Prostate gland (tissue), 2 donors: ENCODE measurements around the gene DYSF.

Experiments used
- POLR2A ChIP-seq: fragments of 450-650 bp; IDR thresholded peaks from one replicate; pipeline ENCODE4 v1.6.1; 2016; ENCODE audit warnings: antibody characterized with exemption, mild to moderate bottlenecking
- TF ChIP-seq, protein P1 (sequence below), 4 experiments: fragments of 200-600 bp in 2 of 4; fragments of 450-650 bp in 2 of 4; sonication (generic) in 2 of 4; IDR thresholded peaks; 1 replicate in 3 of 4; 2 replicates in 1 of 4; pipeline ENCODE4 v1.5.1; 2016 to 2019; ENCODE audit warnings: antibody characterized with exemption in 4 of 4, mild to moderate bottlenecking in 2 of 4, moderate library complexity in 2 of 4

DNA sequence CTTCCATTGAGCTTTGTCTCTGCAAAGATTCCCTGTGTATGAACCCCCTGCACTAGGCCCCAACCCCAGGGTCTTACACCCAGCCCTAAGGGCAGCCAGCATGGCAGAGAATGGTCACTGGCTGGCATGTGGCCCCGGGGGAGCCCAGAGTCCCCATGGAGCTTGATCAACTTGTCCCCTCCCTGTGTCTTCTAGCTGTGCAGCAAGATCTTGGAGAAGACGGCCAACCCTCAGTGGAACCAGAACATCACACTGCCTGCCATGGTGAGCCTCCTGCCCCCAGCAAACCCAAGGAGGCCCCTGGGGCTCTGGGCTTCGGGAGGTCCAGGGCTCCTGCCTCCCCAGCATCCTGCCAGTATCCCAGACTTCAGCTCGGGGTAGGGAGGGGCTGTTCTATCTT lies 81.5 kb downstream of the DYSF start:
- TF ChIP-seq, protein P1, sequence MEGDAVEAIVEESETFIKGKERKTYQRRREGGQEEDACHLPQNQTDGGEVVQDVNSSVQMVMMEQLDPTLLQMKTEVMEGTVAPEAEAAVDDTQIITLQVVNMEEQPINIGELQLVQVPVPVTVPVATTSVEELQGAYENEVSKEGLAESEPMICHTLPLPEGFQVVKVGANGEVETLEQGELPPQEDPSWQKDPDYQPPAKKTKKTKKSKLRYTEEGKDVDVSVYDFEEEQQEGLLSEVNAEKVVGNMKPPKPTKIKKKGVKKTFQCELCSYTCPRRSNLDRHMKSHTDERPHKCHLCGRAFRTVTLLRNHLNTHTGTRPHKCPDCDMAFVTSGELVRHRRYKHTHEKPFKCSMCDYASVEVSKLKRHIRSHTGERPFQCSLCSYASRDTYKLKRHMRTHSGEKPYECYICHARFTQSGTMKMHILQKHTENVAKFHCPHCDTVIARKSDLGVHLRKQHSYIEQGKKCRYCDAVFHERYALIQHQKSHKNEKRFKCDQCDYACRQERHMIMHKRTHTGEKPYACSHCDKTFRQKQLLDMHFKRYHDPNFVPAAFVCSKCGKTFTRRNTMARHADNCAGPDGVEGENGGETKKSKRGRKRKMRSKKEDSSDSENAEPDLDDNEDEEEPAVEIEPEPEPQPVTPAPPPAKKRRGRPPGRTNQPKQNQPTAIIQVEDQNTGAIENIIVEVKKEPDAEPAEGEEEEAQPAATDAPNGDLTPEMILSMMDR (IDR thresholded peaks at IDR 0.05) = no peak
- no peak for TF ChIP-seq POLR2A
